ENCODE results near the gene SNORC.

DNA sequence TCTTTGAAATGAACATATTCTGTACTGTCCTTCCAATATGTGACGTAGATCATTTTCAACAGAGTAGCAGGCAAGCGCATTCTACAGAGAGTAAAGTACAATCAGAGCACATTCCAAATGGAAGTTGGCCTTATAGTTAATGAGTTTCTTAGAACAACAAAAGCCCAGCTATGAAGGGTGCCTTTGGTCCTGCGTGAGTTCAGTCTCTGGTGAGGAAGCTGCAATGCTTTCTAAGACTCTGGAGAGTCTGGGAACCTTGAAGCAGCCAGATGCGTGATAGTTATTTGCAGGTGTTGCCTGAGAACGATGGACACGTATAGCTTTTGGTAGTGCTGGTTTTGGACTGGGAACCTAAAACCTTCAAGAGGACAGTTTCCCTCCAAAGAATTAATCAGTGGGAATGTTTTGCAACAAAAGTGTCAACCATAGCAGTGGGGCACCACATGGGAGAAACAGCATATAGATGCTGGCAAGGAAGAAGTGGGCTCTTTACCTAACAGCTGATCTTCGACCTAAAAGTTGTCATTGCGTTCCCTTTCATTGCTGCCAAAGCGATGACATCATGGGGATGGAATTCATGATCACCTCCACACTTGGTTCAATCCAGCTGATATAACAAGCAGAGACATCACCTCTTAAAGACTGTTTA is 9.3 kb upstream of the SNORC start:
- TF ChIP-seq CTCF (IDR thresholded peaks at IDR 0.05) (no peak), POLR2AphosphoS5 (IDR thresholded peaks at IDR 0.05) (no peak), POLR2A (IDR thresholded peaks at IDR 0.05) (no peak)
